Trophoblast cell (in vitro differentiated cells and primary cell): ENCODE measurements around the gene MRPL55. TPM values are rescaled to one million over a fixed set of nuclear protein-coding genes. Genes with fewer than 3 reads are reported as not detected.

ENCODE experiments used
- DNase-seq, 2 donors: peaks; one replicate each; pipeline ENCODE4 v3.0.0-alpha.2; 2016
- H2AFZ ChIP-seq: 2 replicates; pipeline ENCODE4 v1.6.1; 2013; ENCODE audit warnings: low read length, moderate library complexity, mild to moderate bottlenecking; ENCODE audit not compliant: insufficient read depth, poor library complexity
- H2AK5ac ChIP-seq: 2 replicates; pipeline ENCODE4 v1.6.1; 2013; ENCODE audit warnings: mild to moderate bottlenecking, low read length
- H2BK120ac ChIP-seq: 2 replicates; pipeline ENCODE4 v1.6.1; 2013; ENCODE audit warnings: low read length, mild to moderate bottlenecking, moderate library complexity; ENCODE audit not compliant: insufficient read depth, poor library complexity
- H2BK12ac ChIP-seq: 2 replicates; pipeline ENCODE4 v1.6.1; 2013; ENCODE audit warnings: mild to moderate bottlenecking, low read length, moderate library complexity
- H2BK5ac ChIP-seq: 2 replicates; pipeline ENCODE4 v1.6.1; 2013; ENCODE audit warnings: low read length, low read depth, moderate library complexity, mild to moderate bottlenecking; ENCODE audit not compliant: poor library complexity
- H3K14ac ChIP-seq: 2 replicates; pipeline ENCODE4 v1.6.1; 2013; ENCODE audit warnings: mild to moderate bottlenecking, low read length
- H3K18ac ChIP-seq: 2 replicates; pipeline ENCODE4 v1.6.1; 2013; ENCODE audit warnings: mild to moderate bottlenecking, low read length
- H3K23ac ChIP-seq: 2 replicates; pipeline ENCODE4 v1.6.1; 2013; ENCODE audit warnings: low read length
- H3K27ac ChIP-seq: 2 replicates; pipeline ENCODE4 v1.5.1; 2013; ENCODE audit warnings: low read depth, mild to moderate bottlenecking, inconsistent platforms, low read length, moderate library complexity
- H3K27me3 ChIP-seq: 2 replicates; pipeline ENCODE4 v1.6.1; 2013; ENCODE audit warnings: inconsistent platforms, mild to moderate bottlenecking, low read length, moderate library complexity; ENCODE audit not compliant: insufficient read depth
- H3K36me3 ChIP-seq, 2 experiments: 1 replicate in 1 of 2; 2 replicates in 1 of 2; pipeline ENCODE4 v1.6.1; 2013; ENCODE audit warnings: low read length in 2 of 2, mild to moderate bottlenecking in 2 of 2, moderate library complexity in 1 of 2; ENCODE audit not compliant: insufficient read depth in 2 of 2, control insufficient read depth in 1 of 2
- H3K4ac ChIP-seq: 2 replicates; pipeline ENCODE4 v1.6.1; 2013; ENCODE audit warnings: low read depth, mild to moderate bottlenecking, low read length, moderate library complexity
- H3K4me1 ChIP-seq, 2 experiments: 1 replicate in 1 of 2; 2 replicates in 1 of 2; pipeline ENCODE4 v1.6.1; 2013; ENCODE audit warnings: low read length in 2 of 2, mild to moderate bottlenecking in 2 of 2, moderate library complexity in 1 of 2; ENCODE audit not compliant: insufficient read depth in 2 of 2, control insufficient read depth in 1 of 2
- H3K4me2 ChIP-seq: 2 replicates; pipeline ENCODE4 v1.6.1; 2013; ENCODE audit warnings: inconsistent platforms, mild to moderate bottlenecking, low read length, moderate library complexity
- H3K4me3 ChIP-seq: 2 replicates; pipeline ENCODE4 v1.5.1; 2013; ENCODE audit warnings: mild to moderate bottlenecking, low read depth, low read length, inconsistent platforms
- H3K79me1 ChIP-seq: one replicate; pipeline ENCODE4 v1.6.1; 2013; ENCODE audit warnings: low read length
- H3K79me2 ChIP-seq: 2 replicates; pipeline ENCODE4 v1.6.1; 2013; ENCODE audit warnings: low read length, mild to moderate bottlenecking; ENCODE audit not compliant: control insufficient read depth, insufficient read depth, poor library complexity
- H3K9ac ChIP-seq: 2 replicates; pipeline ENCODE4 v1.6.1; 2013; ENCODE audit warnings: mild to moderate bottlenecking, low read length
- H3K9me3 ChIP-seq: 2 replicates; pipeline ENCODE4 v1.6.1; 2013; ENCODE audit warnings: low read depth, mild to moderate bottlenecking, control low read depth, inconsistent platforms, low read length; ENCODE audit not compliant: insufficient read depth
- H4K12ac ChIP-seq: 2 replicates; pipeline ENCODE4 v1.6.1; 2013; ENCODE audit warnings: low read depth, mild to moderate bottlenecking, low read length, moderate library complexity
- H4K8ac ChIP-seq: 2 replicates; pipeline ENCODE4 v1.6.1; 2013; ENCODE audit warnings: low read depth, mild to moderate bottlenecking, low read length, moderate library complexity
- H4K91ac ChIP-seq: one replicate; pipeline ENCODE4 v1.6.1; 2013; ENCODE audit warnings: low read depth, mild to moderate bottlenecking, low read length, moderate library complexity
- WGBS: extraction: QIAGEN DNeasy Blood & Tissue Kit; methylation state at CpG from one replicate; pipeline ENCODE4 v1.1.7; 2013; ENCODE audit warnings: missing lambda C conversion rate; ENCODE audit not compliant: insufficient read length, insufficient coverage; ENCODE audit errors: extremely low coverage; 5-methylcytosine and 5-hydroxymethylcytosine counted together
- polyA plus RNA-seq: library from polyadenylated mRNA; stranded (reverse); fragments of 200-250 nt; gene quantifications from 2 replicates; pipeline ENCODE4 v1.2.3, GENCODE V29; 2013

Gene MRPL55
- 87.0 and 91.4 TPM in 2 replicates for polyA plus RNA-seq

- no peaks in the 10 kb centered on the region for H3K27me3 ChIP-seq
- H3K4me2 ChIP-seq: peak within 1 kb of the TSS; percentile 85
- peaks cover 19 to 20% of the 10 kb centered on the region in 2 experiments for H3K36me3 ChIP-seq
- H3K14ac ChIP-seq: peak within 1 kb of the TSS; percentile 83
- WGBS: no CpG with 5 or more reads among the region's 66 CpGs
- peak within 1 kb of the TSS; percentile 77 for H3K4ac ChIP-seq
- H3K9ac ChIP-seq: peak within 1 kb of the TSS; percentile 89
- H3K18ac ChIP-seq: peak within 1 kb of the TSS; percentile 95
- peak within 1 kb of the TSS; percentile 94 for H3K4me3 ChIP-seq
- H3K9me3 ChIP-seq: no peaks in the 10 kb centered on the region
- peak within 1 kb of the TSS; percentile 45 for H2BK120ac ChIP-seq
- no peak within 1 kb of the TSS for H3K23ac ChIP-seq
- peak within 1 kb of the TSS; percentile 65 for H2BK5ac ChIP-seq
- peaks cover 7 to 10% of the 10 kb centered on the region in 2 experiments for H3K4me1 ChIP-seq
- peak within 1 kb of the TSS; percentile 71 for H2AK5ac ChIP-seq
- H4K8ac ChIP-seq: peak within 1 kb of the TSS; percentile 90
- peak within 1 kb of the TSS; percentile 77 for H2AFZ ChIP-seq
- H3K27ac ChIP-seq: peak within 1 kb of the TSS; percentile 43
- peak; percentile 98 to 99 for DNase-seq
- H2BK12ac ChIP-seq: peak within 1 kb of the TSS; percentile 55
- H4K91ac ChIP-seq: peak within 1 kb of the TSS; percentile 86
- H3K79me1 ChIP-seq: peaks cover 11% of the 10 kb centered on the region
- peaks cover 9% of the 10 kb centered on the region for H3K79me2 ChIP-seq
- H4K12ac ChIP-seq: peak within 1 kb of the TSS; percentile 91
Measured at GRCh38 chr1:228109073-228109961, at the start of gene MRPL55. TSS of gene MRPL55 (minus strand) at chr1:228109299. CDS start at chr1:228108260, 1,039 bp downstream.

GRCh38 chr1:228158151-228159007 lies 49.3 kb upstream of the MRPL55 start:
- no peak overlapping the region for H3K23ac ChIP-seq
- no peak overlapping the region for H3K18ac ChIP-seq
- no peak overlapping the region for H3K27ac ChIP-seq
- H4K8ac ChIP-seq: no peak overlapping the region
- H3K9ac ChIP-seq: no peak overlapping the region
- H4K12ac ChIP-seq: no peak overlapping the region
- no peak overlapping the region for H2BK120ac ChIP-seq
- no peaks in the 10 kb centered on the region for H3K36me3 ChIP-seq
- H3K4me2 ChIP-seq: no peak overlapping the region
- H3K79me1 ChIP-seq: peaks cover 12% of the 10 kb centered on the region
- peaks cover 10 to 13% of the 10 kb centered on the region in 2 experiments for H3K4me1 ChIP-seq
- no peak overlapping the region for H2AK5ac ChIP-seq
- H2AFZ ChIP-seq: no peak overlapping the region
- no peak for DNase-seq
- H2BK12ac ChIP-seq: no peak overlapping the region
- no peaks in the 10 kb centered on the region for H3K9me3 ChIP-seq
- H3K27me3 ChIP-seq: no peaks in the 10 kb centered on the region
- H2BK5ac ChIP-seq: no peak overlapping the region
- WGBS: no CpG with 5 or more reads among the region's 98 CpGs
- H3K79me2 ChIP-seq: peaks cover 2% of the 10 kb centered on the region
- H4K91ac ChIP-seq: no peak overlapping the region
- no peak overlapping the region for H3K4ac ChIP-seq
- H3K14ac ChIP-seq: no peak overlapping the region
- H3K4me3 ChIP-seq: no peak overlapping the region

- Histone ChIP-seq H3K36me3 (no peaks in the 10 kb centered on the region), H3K79me2 (no peaks in the 10 kb centered on the region), H3K14ac (no peak overlapping the region), H3K27me3 (no peaks in the 10 kb centered on the region), H3K23ac (no peak overlapping the region), H2BK120ac (no peak overlapping the region), H3K4me2 (no peak overlapping the region), H4K91ac (no peak overlapping the region), H3K79me1 (peaks cover 6% of the 10 kb centered on the region), H4K12ac (no peak overlapping the region), H2BK12ac (no peak overlapping the region), H3K9me3 (no peaks in the 10 kb centered on the region), H3K4ac (no peak overlapping the region), H3K27ac (no peak overlapping the region), H3K9ac (no peak overlapping the region), H3K4me3 (no peak overlapping the region), H2AK5ac (no peak overlapping the region), H4K8ac (no peak overlapping the region), H2AFZ (no peak overlapping the region), H3K4me1 (peaks cover 6 to 7% of the 10 kb centered on the region in 2 experiments), H2BK5ac (no peak overlapping the region), H3K18ac (no peak overlapping the region)
- no peak for DNase-seq
- no CpG with 5 or more reads among the region's 43 CpGs for WGBS
Measured at GRCh38 chr1:228157729-228158126, 48.6 kb upstream of the MRPL55 start.

- H2AFZ ChIP-seq: no peak overlapping the region
- no peaks in the 10 kb centered on the region for H3K27me3 ChIP-seq
- no peak overlapping the region for H2AK5ac ChIP-seq
- no peak overlapping the region for H3K4me3 ChIP-seq
- H2BK120ac ChIP-seq: no peak overlapping the region
- H3K9me3 ChIP-seq: no peaks in the 10 kb centered on the region
- H4K8ac ChIP-seq: no peak overlapping the region
- H3K4ac ChIP-seq: no peak overlapping the region
- no peak overlapping the region for H2BK12ac ChIP-seq
- DNase-seq: no peak
- H3K36me3 ChIP-seq: no peaks in the 10 kb centered on the region
- no peak overlapping the region for H2BK5ac ChIP-seq
- H3K23ac ChIP-seq: no peak overlapping the region
- whole genome bisulfite sequencing: no CpG with 5 or more reads among the region's 24 CpGs
- no peak overlapping the region for H3K14ac ChIP-seq
- no peak overlapping the region for H3K4me2 ChIP-seq
- peaks cover under 1% of the 10 kb centered on the region for H3K79me1 ChIP-seq
- no peak overlapping the region for H3K9ac ChIP-seq
- no peak overlapping the region for H4K91ac ChIP-seq
- no peak overlapping the region for H4K12ac ChIP-seq
- no peak overlapping the region for H3K27ac ChIP-seq
- H3K4me1 ChIP-seq: peaks cover under 1% of the 10 kb centered on the region in 2 experiments
- no peaks in the 10 kb centered on the region for H3K79me2 ChIP-seq
- no peak overlapping the region for H3K18ac ChIP-seq
Measured at GRCh38 chr1:228156941-228157728, 48.0 kb upstream of the MRPL55 start.
